SK-N-SH treated with all-trans-retinoic acid at 6 μM for 48 hours (cell line): Measurements from ENCODE around the gene TESMIN.

Experiments
- ATAC-seq: fragments of 200-7000 bp; cut with Tn5 transposase; 3 replicates; pipeline ENCODE4 v1.9.1; 2020; ENCODE audit warnings: mild to moderate bottlenecking, moderate library complexity
- ARNTL ChIP-seq: fragments of 450-650 bp; formaldehyde crosslinking; IDR thresholded peaks from 2 replicates; pipeline ENCODE4 v1.5.0; 2020; ENCODE audit warnings: low read depth, mild to moderate bottlenecking, moderate library complexity, borderline replicate concordance
- BACH2 ChIP-seq: fragments of 250-450 bp; sonication (Bioruptor Pico); IDR thresholded peaks from 2 replicates; pipeline ENCODE4 v1.9.0; 2021; ENCODE audit warnings: mild to moderate bottlenecking, borderline replicate concordance
- CREB5 ChIP-seq: fragments of 250-450 bp; sonication (Bioruptor Pico); IDR thresholded peaks from 2 replicates; pipeline ENCODE4 v1.5.1; 2020; ENCODE audit warnings: low read depth, mild to moderate bottlenecking, moderate library complexity
- CSDC2 ChIP-seq: fragments of 250-450 bp; sonication (Bioruptor Pico); IDR thresholded peaks from 2 replicates; pipeline ENCODE4 v1.5.0; 2020; ENCODE audit warnings: mild to moderate bottlenecking, moderate library complexity
- CSRNP3 ChIP-seq: fragments of 250-450 bp; sonication (Bioruptor Pico); IDR thresholded peaks from 2 replicates; pipeline ENCODE4 v1.5.1; 2021; ENCODE audit warnings: mild to moderate bottlenecking, moderate library complexity
- ESRRG ChIP-seq: fragments of 250-450 bp; sonication (Bioruptor Pico); IDR thresholded peaks from 2 replicates; pipeline ENCODE4 v1.6.1; 2021; ENCODE audit warnings: mild to moderate bottlenecking
- GLIS3 ChIP-seq: fragments of 250-450 bp; sonication (Bioruptor Pico); IDR thresholded peaks from 2 replicates; pipeline ENCODE4 v1.5.0; 2020; ENCODE audit warnings: mild to moderate bottlenecking, moderate library complexity
- ISL1 ChIP-seq: fragments of 250-450 bp; sonication (Bioruptor Pico); IDR thresholded peaks from 2 replicates; pipeline ENCODE4 v2.1.2; 2022; ENCODE audit warnings: mild to moderate bottlenecking, moderate library complexity
- OSR1 ChIP-seq: fragments of 250-450 bp; sonication (Bioruptor Pico); IDR thresholded peaks from 2 replicates; pipeline ENCODE4 v1.8.0; 2022; ENCODE audit warnings: moderate library complexity, mild to moderate bottlenecking, inconsistent platforms
- PATZ1 ChIP-seq: fragments of 250-450 bp; sonication (Bioruptor Pico); IDR thresholded peaks from 2 replicates; pipeline ENCODE4 v1.8.0; 2020; ENCODE audit warnings: mild to moderate bottlenecking, moderate library complexity, borderline replicate concordance
- PPARA ChIP-seq: fragments of 250-450 bp; sonication (Bioruptor Pico); IDR thresholded peaks from 2 replicates; pipeline ENCODE4 v1.5.0; 2020; ENCODE audit warnings: mild to moderate bottlenecking, borderline replicate concordance
- RARB ChIP-seq: fragments of 250-450 bp; sonication (Bioruptor Pico); IDR thresholded peaks from 2 replicates; pipeline ENCODE4 v1.8.0; 2021; ENCODE audit warnings: mild to moderate bottlenecking, moderate library complexity
- SNAI2 ChIP-seq: fragments of 250-450 bp; sonication (Bioruptor Pico); IDR thresholded peaks from 2 replicates; pipeline ENCODE4 v1.5.0; 2020; ENCODE audit warnings: mild to moderate bottlenecking, moderate library complexity
- TCF4 ChIP-seq: fragments of 250-450 bp; sonication (Bioruptor Pico); IDR thresholded peaks from 2 replicates; pipeline ENCODE4 v1.8.0; 2021; ENCODE audit warnings: mild to moderate bottlenecking, moderate library complexity, borderline replicate concordance
- TOX ChIP-seq: fragments of 250-450 bp; sonication (Bioruptor Pico); IDR thresholded peaks from 2 replicates; pipeline ENCODE4 v1.8.0; 2021; ENCODE audit warnings: mild to moderate bottlenecking, moderate library complexity, borderline replicate concordance
- ZC3H10 ChIP-seq: fragments of 250-450 bp; sonication (Bioruptor Pico); IDR thresholded peaks from 2 replicates; pipeline ENCODE4 v1.5.1; 2021; ENCODE audit warnings: mild to moderate bottlenecking, moderate library complexity
- ZFP3 ChIP-seq: fragments of 250-450 bp; sonication (Bioruptor Pico); IDR thresholded peaks from 2 replicates; pipeline ENCODE4 v1.5.0; 2020; ENCODE audit warnings: mild to moderate bottlenecking, moderate library complexity
- ZFP30 ChIP-seq: fragments of 450-650 bp; formaldehyde crosslinking; IDR thresholded peaks from 2 replicates; pipeline ENCODE4 v1.5.0; 2022; ENCODE audit warnings: mild to moderate bottlenecking, moderate library complexity
- ZNF565 ChIP-seq: fragments of 450-650 bp; formaldehyde crosslinking; conservative IDR thresholded peaks from 2 replicates; pipeline ENCODE4 v1.5.0; 2020; ENCODE audit warnings: low read depth, mild to moderate bottlenecking, moderate library complexity
- ZNF70 ChIP-seq: fragments of 450-650 bp; formaldehyde crosslinking; IDR thresholded peaks from 2 replicates; pipeline ENCODE4 v1.5.0; 2020; ENCODE audit warnings: mild to moderate bottlenecking, moderate library complexity
- ZNF8 ChIP-seq: fragments of 450-650 bp; formaldehyde crosslinking; IDR thresholded peaks from 2 replicates; pipeline ENCODE4 v1.5.0; 2020; ENCODE audit warnings: mild to moderate bottlenecking, moderate library complexity
- TF ChIP-seq, protein P1 (sequence below): fragments of 250-450 bp; sonication (Bioruptor Pico); IDR thresholded peaks from 2 replicates; pipeline ENCODE4 v1.8.0; 2021; ENCODE audit warnings: low read depth, mild to moderate bottlenecking, moderate library complexity, borderline replicate concordance
- TF ChIP-seq, protein P2 (sequence below): fragments of 250-450 bp; sonication (Bioruptor Pico); IDR thresholded peaks from 2 replicates; pipeline ENCODE4 v1.5.0; 2020; ENCODE audit warnings: mild to moderate bottlenecking, moderate library complexity

Gene TESMIN

DNA sequence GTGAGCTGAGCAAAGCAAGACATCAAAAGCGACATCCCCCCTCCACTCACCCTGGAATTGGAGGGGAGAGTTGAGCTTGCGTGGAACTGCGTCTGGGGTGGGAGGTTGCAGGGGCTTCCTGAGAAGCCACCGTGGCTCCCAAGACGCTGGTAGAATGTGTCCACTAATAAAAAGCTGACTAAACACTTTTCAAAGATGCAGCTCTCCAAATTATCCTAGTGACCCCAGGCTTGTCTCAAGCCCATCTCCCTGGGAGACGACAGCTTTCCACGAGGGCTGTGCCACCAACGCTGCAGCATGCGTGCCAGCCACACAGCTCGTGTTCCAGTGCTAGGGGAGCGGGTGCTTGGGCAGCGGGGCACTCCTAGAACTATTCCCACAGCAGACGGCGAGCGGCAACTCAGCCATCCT, 73.3 kb downstream of the TESMIN start (continued):
- TF ChIP-seq PATZ1 (CRISPR knock-in tag): no peak
- TF ChIP-seq BACH2 (CRISPR knock-in tag): no peak

- TF ChIP-seq BACH2 (CRISPR knock-in tag) (no peak), SNAI2 (CRISPR knock-in tag) (peak; percentile 84), ZC3H10 (CRISPR knock-in tag) (no peak), CSDC2 (CRISPR knock-in tag) (no peak), ISL1 (CRISPR knock-in tag) (no peak), PPARA (no peak), CREB5 (CRISPR knock-in tag) (no peak), TOX (CRISPR knock-in tag) (no peak), ZFP30 (CRISPR knock-in tag) (no peak), ZNF8 (no peak), CSRNP3 (CRISPR knock-in tag) (no peak), ARNTL (no peak), RARB (no peak), PATZ1 (CRISPR knock-in tag) (peak; percentile 45; the same call in 1 of the 2 replicates), ZNF70 (CRISPR knock-in tag) (0 out of 2 replicates have a peak, but pooled peaks have one; percentile 44), ZNF565 (no peak), ZFP3 (CRISPR knock-in tag) (no peak), OSR1 (CRISPR knock-in tag) (no peak), ESRRG (CRISPR knock-in tag) (no peak), GLIS3 (no peak), TCF4 (CRISPR knock-in tag) (peak; percentile 24; the same call in 1 of the 2 replicates)
- TF ChIP-seq, protein P1, sequence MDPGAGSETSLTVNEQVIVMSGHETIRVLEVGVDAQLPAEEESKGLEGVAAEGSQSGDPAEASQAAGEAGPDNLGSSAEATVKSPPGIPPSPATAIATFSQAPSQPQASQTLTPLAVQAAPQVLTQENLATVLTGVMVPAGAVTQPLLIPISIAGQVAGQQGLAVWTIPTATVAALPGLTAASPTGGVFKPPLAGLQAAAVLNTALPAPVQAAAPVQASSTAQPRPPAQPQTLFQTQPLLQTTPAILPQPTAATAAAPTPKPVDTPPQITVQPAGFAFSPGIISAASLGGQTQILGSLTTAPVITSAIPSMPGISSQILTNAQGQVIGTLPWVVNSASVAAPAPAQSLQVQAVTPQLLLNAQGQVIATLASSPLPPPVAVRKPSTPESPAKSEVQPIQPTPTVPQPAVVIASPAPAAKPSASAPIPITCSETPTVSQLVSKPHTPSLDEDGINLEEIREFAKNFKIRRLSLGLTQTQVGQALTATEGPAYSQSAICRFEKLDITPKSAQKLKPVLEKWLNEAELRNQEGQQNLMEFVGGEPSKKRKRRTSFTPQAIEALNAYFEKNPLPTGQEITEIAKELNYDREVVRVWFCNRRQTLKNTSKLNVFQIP: no peak
- TF ChIP-seq, protein P2, sequence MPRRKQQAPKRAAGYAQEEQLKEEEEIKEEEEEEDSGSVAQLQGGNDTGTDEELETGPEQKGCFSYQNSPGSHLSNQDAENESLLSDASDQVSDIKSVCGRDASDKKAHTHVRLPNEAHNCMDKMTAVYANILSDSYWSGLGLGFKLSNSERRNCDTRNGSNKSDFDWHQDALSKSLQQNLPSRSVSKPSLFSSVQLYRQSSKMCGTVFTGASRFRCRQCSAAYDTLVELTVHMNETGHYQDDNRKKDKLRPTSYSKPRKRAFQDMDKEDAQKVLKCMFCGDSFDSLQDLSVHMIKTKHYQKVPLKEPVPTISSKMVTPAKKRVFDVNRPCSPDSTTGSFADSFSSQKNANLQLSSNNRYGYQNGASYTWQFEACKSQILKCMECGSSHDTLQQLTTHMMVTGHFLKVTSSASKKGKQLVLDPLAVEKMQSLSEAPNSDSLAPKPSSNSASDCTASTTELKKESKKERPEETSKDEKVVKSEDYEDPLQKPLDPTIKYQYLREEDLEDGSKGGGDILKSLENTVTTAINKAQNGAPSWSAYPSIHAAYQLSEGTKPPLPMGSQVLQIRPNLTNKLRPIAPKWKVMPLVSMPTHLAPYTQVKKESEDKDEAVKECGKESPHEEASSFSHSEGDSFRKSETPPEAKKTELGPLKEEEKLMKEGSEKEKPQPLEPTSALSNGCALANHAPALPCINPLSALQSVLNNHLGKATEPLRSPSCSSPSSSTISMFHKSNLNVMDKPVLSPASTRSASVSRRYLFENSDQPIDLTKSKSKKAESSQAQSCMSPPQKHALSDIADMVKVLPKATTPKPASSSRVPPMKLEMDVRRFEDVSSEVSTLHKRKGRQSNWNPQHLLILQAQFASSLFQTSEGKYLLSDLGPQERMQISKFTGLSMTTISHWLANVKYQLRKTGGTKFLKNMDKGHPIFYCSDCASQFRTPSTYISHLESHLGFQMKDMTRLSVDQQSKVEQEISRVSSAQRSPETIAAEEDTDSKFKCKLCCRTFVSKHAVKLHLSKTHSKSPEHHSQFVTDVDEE (CRISPR knock-in tag): no peak
- ATAC-seq: peak; percentile 83
Measured at GRCh38 chr11:68677432-68677831, 73.9 kb downstream of the TESMIN start.
